T47D (cell line): ENCODE measurements around the gene SCGB2A2.
A peak's percentile ranks its signal among the peaks of the same experiment; 100 is the strongest.

Experiments
- DNase-seq, 2 experiments: peaks; one replicate each; pipeline versions ENCODE4 v3.0.0 to v3.0.0-alpha.2; 2011 to 2012; ENCODE audit warnings: low read depth in 1 of 2, low spot score in 1 of 2
- JUND ChIP-seq: IDR thresholded peaks from 2 replicates; pipeline ENCODE4 v1.6.1; 2012; ENCODE audit warnings: low read depth
- in situ Hi-C: cut with HindIII; loops from 2 replicates; pipeline ENCODE4 v1.10.0; 2016; ENCODE audit warnings: low sequenced_read_pairs, low pct_unique_long_range_greater_than_20kb

SCGB2A2 gene

DNA sequence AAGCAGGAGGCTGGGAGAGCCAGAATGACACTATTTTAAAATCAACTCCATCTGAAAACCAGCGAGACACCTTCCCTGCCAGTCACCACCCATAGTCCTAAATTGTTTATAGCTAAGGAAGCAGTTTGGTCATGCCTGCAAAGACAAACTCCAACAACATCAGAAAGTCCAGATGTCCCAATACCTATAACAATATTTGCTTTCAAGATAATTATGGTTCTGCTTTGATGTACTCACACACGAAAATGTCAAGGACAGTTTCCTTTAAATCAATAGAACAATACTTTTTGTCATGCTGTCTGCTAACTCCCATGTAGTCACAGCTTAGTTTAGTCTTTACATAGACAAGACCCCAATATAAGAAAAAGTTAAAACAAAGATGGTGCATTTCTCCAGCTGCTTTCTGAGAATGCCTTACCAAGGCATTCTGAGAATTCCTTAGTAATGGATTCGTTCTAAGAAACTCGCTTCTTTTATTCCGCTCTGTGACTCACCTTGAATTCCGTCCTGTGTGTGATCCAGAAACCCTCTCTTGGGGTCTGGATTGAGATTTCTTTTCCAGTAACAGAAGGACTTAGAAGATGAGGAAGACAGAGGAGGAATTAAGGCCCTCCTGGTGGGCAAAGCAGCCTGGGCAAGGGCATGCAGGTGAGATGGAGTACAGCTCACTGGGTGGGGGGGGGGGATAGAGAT is 9.6 kb upstream of the SCGB2A2 start:
- in situ Hi-C loops: no loop called here
- no peak for DNase-seq
- no peak for TF ChIP-seq JUND

- TF ChIP-seq JUND: no peak
- no peak for DNase-seq
- in situ Hi-C loops: no loop called here
These were observed 6.0 kb upstream of the SCGB2A2 start for GRCh38 chr11:62264004-62264403.

DNA sequence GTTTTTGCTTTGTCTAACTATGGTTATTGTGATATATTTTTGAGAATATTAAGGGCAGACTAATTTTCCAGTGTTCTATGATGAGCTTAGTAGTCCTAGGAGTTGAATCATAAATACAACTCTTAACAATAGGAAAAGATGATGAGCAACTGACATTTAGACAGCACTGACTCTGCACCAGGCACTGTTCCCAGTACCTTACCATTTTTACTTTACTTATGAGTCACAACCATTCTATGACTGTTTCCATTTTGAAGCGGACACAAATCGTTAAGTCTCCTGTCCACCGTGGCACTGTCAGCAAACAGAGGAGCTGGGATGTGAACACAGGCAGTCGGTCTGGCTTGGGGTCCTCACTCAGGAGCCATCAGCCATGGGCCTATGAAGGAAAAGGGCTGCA is 3.4 kb upstream of the SCGB2A2 start:
- in situ Hi-C loops: no loop called here
- TF ChIP-seq JUND: no peak
- DNase-seq: no peak

- in situ Hi-C loops: no loop called here
- TF ChIP-seq JUND: no peak
- DNase-seq: no peak
These were observed 2.9 kb upstream of the SCGB2A2 start for GRCh38 chr11:62267050-62267449.

GRCh38 chr11:62267576-62267975 is 2.4 kb upstream of the SCGB2A2 start:
- no peak for TF ChIP-seq JUND
- in situ Hi-C loops: no loop called here
- no peak for DNase-seq

DNA sequence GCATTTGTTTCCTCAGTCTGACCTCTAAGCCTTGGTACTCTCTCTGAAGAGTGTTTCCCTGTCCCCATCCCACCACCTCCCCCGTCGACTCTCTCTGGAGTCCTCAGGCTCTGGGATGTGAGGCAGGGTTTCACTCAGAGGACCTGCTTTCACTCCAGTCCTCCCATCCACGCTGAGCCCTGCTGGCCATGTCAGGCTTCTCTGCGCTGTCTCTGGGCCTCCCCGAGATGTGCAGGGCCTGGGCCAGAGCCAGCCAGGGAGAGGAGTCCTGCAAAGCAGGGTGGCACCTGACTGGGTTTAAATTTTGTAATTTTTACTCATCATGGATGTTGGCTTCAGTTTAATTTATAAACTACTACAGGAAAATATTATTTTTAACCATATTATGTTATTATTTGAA is 3.3 kb downstream of the SCGB2A2 start:
- in situ Hi-C loops: no loop called here
- TF ChIP-seq JUND: no peak
- no peak for DNase-seq

GRCh38 chr11:62273789-62274275 is 3.9 kb downstream of the SCGB2A2 start:
- no peak for TF ChIP-seq JUND
- in situ Hi-C loops: no loop called here
- DNase-seq: peak in 1 of 2 experiments; percentile 20

DNA sequence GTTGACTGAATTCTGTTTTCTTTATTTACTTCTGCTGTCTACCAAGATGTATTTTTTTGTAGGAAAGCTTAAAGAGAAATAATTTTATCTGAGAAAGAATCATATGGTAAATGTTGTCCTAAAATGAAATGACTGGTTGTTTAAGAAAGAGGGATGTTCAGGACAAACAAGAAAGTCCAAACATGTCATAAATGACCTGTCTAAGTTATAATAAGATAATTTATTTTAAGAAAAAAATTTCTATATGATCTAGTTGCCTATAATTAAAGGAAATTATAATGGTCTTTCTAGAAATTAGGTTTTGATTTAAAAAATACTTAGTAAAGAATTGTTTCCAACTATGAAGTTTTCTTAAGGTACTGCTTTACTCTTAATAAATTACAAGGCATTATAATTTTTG is 10.5 kb downstream of the SCGB2A2 start:
- no peak for DNase-seq
- in situ Hi-C loops: no loop called here
- TF ChIP-seq JUND: no peak

- DNase-seq: peak; percentile 62 to 80
- TF ChIP-seq JUND: no peak
These were observed 25.5 kb downstream of the SCGB2A2 start for GRCh38 chr11:62295504-62295903.

GRCh38 chr11:62298975-62299374 is 29.0 kb downstream of the SCGB2A2 start, which contains the start of gene SCGB1D4:
SCGB1D4 (minus strand) TSS chr11:62299075; CDS start chr11:62299010, 65 bp downstream.
- in situ Hi-C loops: no loop called here
- TF ChIP-seq JUND: no peak
- DNase-seq: no peak

More at GRCh38 chr11:62295504-62295903, 25.5 kb downstream of the SCGB2A2 start:
- in situ Hi-C loops: no loop called here

DNA sequence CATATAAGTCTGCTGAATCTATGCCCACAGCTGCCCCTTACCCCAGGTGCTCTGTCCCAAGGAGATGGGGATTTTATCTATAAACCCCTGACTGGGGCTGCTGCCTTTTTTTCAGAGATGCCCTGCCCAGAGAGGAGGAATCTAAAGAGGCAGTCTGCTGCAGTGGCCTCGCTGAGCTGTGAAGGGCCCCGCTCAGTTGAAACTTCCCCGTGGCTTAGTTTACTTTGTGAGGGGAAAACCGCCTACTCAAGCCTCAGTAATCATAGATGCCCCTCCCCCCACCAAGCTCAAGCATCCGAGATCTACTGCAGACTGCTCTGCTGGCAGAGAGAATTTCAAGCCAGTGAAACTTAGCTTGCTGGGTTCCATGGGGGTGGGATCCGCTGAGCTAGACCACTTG is 36.3 kb downstream of the SCGB2A2 start:
- TF ChIP-seq JUND: no peak

GRCh38 chr11:62307950-62308349 is 38.0 kb downstream of the SCGB2A2 start:
- TF ChIP-seq JUND: no peak
- DNase-seq: no peak
- in situ Hi-C loops: no loop called here

More for the DNA sequence above, 36.3 kb downstream of the SCGB2A2 start:
- no peak for DNase-seq
- in situ Hi-C loops: no loop called here

- DNase-seq: no peak
- in situ Hi-C loops: no loop called here
- no peak for TF ChIP-seq JUND
These were observed 40.0 kb downstream of the SCGB2A2 start for GRCh38 chr11:62309991-62310390.

- TF ChIP-seq JUND: no peak
- in situ Hi-C loops: no loop called here
- no peak for DNase-seq
These were observed 45.5 kb downstream of the SCGB2A2 start for GRCh38 chr11:62315431-62315830.
